HG03378 (cell line): ENCODE data around the gene ARL4D.
"Not testable (repeated sequence)": the region's sequence is repeated elsewhere in the genome, so short reads cannot be mapped to it uniquely, and the experiment has no call there.

Experiments
- ATAC-seq: cut with Tn5 transposase; IDR thresholded peaks from one replicate; pipeline ENCODE4 v1.9.1; 2021; ENCODE audit warnings: mild to moderate bottlenecking, moderate library complexity; ENCODE audit not compliant: unreplicated experiment

ARL4D gene, protein sequence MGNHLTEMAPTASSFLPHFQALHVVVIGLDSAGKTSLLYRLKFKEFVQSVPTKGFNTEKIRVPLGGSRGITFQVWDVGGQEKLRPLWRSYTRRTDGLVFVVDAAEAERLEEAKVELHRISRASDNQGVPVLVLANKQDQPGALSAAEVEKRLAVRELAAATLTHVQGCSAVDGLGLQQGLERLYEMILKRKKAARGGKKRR

DNA sequence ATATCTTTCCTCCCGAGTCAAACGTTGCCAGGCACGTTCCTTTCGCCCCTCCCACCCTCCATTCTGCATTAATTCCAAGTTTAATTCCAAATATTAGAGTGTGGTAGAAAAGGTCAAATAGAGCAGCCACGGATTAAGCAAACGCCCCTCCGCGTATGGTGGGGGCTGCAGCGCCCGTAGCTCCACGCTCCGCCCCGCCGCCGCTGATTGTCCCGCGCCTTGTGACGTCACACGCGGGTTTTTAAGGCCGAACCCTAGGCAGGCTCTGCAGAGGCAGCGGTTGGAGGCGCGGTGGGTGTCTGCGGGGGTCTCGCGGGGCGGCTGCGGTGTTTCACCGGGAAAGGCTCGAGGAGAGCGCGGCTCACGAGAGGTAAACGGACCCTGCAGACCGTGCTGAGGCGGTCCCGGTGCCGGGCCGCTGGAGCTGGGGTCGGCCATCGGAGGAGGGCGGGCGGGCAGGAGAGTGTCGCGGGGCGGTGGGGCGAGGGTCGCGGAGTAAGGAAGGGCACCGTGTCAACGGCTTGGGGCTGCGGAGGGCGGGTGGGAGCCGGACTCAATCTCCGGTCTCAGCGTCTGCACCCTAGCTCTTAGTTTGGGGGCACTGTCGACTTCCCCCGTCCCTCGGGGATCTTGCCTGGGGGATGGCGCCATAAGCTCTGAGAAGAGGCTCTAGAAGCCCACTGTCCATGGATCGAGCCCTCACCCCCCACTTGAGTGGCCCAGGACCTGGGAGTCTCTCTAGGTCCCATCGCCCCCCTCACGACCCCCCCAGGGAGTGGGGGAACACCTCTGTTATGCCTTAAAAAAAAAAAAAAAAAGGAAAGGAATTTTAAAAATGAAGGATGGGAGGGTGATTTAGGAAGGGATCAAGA is at the start of gene ARL4D:
ARL4D (plus strand) TSS at position 270 of the 872 bp plus-strand sequence. CDS start 740 bp downstream, outside the sequence.
- no peak for ATAC-seq

- ATAC-seq = no peak
Measured at GRCh38 chr17:43349142-43349541, 49.7 kb upstream of the ARL4D start.

GRCh38 chr17:43350888-43351361 is 47.9 kb upstream of the ARL4D start:
- no peak for ATAC-seq

DNA sequence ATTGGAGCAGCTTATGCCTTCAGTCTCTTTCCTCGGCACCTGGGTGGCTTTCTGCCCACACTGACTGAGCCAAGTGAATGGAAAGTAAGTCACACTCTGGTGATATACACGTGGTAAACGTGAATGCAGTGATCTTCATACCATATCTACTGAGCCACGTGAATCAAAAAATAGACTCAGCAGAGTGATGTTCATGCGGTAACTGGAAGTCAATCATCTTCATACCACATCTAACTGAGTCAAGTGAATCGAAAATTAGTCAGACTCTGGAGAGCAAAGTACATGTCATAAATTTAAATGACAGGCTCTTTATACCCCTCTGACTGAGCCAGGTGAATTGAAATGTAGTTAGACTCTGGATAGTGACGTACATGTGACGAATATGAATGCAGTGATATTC is 47.1 kb upstream of the ARL4D start:
- no peak for ATAC-seq

DNA sequence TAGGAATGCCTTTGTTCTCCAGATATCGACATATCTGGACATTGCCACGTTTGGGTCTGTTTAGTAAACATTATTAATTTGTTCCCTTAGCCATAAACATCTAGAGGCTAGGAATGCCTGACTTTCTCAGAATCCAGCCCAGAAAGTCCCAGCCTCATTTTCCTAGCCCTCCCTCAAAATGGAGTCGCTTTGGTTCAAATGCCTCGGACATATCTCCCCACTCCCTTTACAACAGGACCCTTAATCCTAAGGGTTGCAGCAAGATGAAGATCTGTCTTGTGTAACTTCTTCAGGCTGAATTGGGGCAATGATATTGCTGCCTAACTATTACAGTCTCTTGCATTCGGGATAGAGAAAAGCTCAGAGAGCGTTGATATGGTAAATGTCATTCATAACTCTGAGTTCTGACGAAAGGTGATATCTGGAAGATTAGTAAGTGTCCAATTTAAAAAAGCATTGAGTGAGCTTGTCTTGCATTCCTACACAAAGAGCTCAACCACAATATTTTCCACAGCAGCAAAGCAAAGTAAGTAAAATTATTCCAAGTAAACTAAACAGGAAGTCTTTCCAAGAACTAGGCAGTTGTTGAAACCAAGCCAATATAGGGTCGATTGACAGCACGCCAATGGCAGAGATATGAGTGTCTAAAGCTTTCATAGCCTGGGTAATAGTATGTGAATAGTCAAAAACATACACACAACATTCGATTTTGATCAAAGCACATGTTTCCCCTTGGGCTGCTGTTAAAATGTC is 46.0 kb upstream of the ARL4D start:
- ATAC-seq = no peak

- no peak for ATAC-seq
Measured at GRCh38 chr17:43353393-43353792, 45.4 kb upstream of the ARL4D start.

DNA sequence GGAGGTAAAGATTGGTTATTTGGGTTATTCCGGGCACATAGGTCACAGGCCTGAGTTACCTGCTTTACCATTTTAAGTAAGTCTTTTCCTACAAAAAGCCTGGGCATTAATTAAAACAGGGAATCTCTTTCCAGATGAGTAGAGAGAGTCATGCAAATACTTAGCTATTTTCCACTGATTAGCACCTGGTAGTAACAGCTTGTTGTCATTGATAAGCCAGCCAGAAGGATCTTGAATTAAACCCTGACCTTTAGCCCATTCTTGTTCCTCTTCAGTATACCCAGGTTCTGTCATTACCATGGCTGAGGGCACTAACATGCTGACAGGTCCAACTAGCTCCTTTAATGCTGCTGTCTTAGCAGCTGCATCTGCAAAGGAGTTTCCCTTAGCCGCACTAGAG is 44.4 kb upstream of the ARL4D start:
- no peak for ATAC-seq

DNA sequence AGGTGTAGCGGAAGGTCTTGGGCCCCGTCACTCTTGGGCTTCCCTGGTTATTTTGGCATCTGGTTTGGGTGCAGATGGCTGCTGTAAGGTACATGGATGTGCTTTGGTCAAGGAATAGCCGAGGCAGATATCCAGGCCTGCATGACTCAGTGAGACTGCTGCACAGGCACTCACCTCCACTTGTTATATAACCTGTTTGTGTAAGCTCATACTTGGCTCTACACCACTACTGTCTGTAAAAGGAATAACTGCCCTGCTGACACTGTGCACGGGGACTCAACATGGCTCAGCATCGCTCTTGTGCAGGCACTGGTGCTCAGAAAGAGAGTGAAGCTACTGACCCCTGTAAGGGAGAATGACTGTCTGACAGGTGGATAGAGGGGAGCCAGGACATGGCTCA is 42.3 kb upstream of the ARL4D start:
- ATAC-seq = no peak

DNA sequence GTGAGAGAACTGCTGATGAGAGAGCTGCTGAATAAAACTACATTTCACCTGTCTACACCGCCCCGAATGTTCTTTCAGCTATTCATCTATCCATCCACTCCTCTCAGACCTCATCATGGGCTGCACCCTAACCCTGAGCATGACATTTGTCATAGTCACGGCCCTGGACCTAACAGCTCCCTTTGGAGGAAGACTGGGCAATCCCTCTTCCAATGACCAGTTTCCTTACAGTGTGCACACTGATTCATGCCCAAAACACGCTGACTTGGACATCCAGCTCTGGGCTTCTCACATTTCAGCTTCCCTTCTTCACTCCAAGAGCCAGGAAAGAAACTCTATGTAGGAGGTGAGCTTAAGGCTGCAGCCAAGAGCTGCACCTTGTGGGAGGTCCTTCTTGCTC is 41.8 kb upstream of the ARL4D start:
- no peak for ATAC-seq

DNA sequence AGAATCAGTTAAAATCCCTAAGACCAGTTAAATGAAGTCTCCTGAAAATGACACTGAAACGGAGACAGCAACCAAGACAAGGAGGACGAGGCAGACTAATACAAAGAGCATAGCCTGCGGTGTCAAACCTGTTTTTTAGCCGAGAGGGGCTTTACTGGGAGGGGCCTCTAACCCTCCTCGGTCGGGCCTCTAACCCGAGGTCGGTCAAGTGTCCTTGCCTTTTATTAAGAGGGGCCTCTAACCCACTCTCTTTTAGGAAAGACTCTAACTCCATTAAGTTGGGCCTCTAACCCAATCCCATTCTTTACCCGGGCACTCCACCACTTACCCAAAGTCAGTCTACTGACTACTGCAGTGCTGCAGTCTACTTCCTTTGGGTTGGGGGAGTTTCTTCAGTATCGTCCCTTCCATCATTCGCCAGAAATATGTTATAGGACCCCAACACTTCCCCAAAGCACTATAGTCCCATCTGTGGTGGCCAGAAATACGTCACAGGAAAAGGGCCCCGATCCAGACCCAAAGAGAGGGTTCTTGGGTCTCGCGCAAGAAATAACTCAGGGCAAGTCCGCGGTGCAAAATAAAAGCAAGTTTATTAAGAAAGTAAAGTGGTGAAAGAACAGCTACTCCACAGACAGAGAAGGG is 39.2 kb upstream of the ARL4D start:
- ATAC-seq = no peak

GRCh38 chr17:43360376-43360738 is 38.4 kb upstream of the ARL4D start:
- no peak for ATAC-seq

- ATAC-seq = peak; percentile 79
Measured at GRCh38 chr17:43360739-43361505, 37.9 kb upstream of the ARL4D start.

GRCh38 chr17:43363181-43363925 is 35.4 kb upstream of the ARL4D start:
- no peak for ATAC-seq

DNA sequence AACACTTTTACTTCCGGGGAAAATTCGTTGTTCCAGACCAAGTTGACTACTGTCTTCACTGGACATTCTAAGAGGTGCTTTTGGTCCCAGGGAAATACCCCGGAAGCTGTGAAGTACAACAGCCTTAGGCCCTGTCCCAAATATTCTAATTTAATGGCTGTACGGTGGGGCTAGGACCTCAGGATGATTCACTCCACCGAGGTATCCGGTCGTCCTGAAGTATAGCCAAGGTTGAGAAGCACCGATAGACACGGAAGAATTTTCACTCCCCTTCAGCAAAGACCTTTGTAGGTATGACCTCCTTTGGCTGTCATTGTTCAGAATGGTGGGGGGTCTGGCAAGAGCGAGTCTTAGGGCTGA is 34.9 kb upstream of the ARL4D start:
- no peak for ATAC-seq

DNA sequence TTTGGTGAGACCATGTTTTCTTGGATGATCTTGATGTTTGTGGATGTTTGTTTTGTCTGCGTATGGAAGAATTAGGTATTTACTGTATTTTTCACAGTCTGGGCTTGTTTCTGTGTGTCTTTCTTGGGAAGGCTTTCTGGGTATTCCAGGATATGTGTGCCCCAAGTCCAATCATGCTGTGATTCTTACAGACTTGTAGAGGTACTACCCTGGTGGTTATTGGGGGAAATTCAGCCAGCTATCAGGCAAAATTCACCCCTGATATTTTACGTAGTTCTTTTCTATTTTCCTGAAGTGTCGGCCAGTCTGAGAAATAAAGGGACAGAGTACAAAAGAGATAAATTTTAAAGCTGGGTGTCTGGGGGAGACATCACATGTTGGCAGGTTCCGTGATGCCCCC is 33.4 kb upstream of the ARL4D start:
- no peak for ATAC-seq

GRCh38 chr17:43365921-43366320 is 32.9 kb upstream of the ARL4D start:
- ATAC-seq = not testable (repeated sequence)

DNA sequence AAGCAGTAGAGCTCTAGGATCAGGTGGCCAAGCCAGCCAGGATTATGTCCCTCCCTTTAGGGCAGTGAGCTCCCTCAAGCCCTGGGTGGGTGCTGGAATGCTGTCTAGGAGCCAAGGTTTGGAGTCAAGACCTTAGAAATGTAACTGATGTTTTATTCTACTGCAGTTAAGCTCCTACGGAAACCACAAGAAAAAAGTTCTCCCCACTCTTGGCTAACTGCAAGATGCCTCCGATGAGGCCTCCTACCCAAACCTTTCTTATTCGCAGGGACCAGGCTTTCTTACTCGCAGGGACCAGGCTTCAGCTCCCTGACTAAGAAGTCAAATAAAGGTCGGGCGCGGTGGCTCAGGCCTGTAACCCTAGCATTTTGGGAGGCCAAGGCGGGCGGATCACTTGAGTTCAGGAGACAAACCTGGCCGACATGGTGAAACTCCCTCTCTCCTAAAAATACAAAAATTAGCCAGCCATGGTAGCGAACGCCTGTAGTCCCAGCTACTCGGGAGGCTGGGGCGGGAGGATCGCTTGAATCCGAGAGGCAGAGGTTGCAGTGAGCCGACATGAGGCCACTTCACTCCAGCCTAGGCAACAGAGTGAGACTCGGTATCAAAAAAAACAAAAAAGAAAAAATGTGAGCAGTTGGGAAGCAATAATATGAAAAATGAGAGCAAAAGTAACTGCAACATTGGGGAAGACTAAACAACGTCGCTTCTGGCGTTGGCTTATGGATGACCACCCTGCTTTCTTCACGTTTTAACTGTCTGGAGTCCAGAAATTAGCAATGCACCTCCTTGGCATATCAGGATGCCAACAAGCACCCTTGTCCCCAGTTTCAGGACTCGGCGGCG is 31.7 kb upstream of the ARL4D start:
- ATAC-seq = no peak

DNA sequence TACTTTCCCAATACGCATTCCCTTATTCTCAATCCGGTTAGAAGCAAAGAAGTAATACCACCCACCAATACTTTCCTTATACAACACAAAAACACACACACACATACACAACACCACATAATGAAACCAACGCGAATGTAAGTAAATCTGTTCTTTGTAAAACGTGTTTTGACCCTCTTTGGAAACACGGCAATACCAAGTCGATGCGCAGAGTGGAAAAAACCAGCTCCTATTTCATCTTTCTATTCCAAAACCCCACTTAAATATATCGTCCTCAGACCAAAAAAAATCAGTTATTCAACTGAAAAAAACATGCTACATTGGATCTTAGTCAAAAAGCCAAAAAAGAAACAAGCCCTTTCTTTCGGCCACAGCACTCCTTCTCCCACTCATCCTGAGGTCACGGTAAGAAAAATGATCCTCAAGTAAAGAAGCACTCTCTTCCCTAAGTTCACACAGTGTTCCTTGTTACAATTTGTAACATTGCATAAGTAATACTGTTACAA is 31.0 kb upstream of the ARL4D start:
- ATAC-seq = peak; percentile 46
